GM18951 (cell line): ENCODE results near the gene TNFAIP2.
"Not testable (repeated sequence)": the region's sequence is repeated elsewhere in the genome, so short reads cannot be mapped to it uniquely, and the experiment has no call there.

Source experiments
- POLR2A ChIP-seq: IDR thresholded peaks from 4 replicates; pipeline ENCODE4 v1.6.1; 2011; ENCODE audit warnings: mild to moderate bottlenecking; ENCODE audit not compliant: insufficient read length, insufficient read depth; ENCODE audit errors: extremely low read depth
- in situ Hi-C: fragments of 300-500 bp; cut with MboI; formaldehyde crosslinking; loops from one replicate; pipeline ENCODE4 v1.12.0; 2022; ENCODE audit warnings: low sequenced_read_pairs, mixed read lengths, inconsistent platforms; ENCODE audit not compliant: unreplicated experiment

Gene TNFAIP2

GRCh38 chr14:103107455-103107854, 15.8 kb upstream of the TNFAIP2 start:
- TF ChIP-seq POLR2A, result no peak
- in situ Hi-C loops, result no loop called here

- no peak for TF ChIP-seq POLR2A
- in situ Hi-C loops, result no loop called here
These were observed 15.1 kb upstream of the TNFAIP2 start for GRCh38 chr14:103107941-103108748.

- TF ChIP-seq POLR2A, result no peak
- in situ Hi-C loops, result no loop called here
These were observed 14.5 kb upstream of the TNFAIP2 start for GRCh38 chr14:103108749-103109207.

GRCh38 chr14:103109535-103110441, 13.5 kb upstream of the TNFAIP2 start:
- TF ChIP-seq POLR2A, result no peak
- in situ Hi-C loops, result no loop called here

GRCh38 chr14:103110681-103111231, 12.5 kb upstream of the TNFAIP2 start:
- in situ Hi-C loops, result no loop called here

GRCh38 chr14:103111232-103111868, 11.9 kb upstream of the TNFAIP2 start:
- in situ Hi-C loops, result no loop called here
- TF ChIP-seq POLR2A, result no peak

More at GRCh38 chr14:103110681-103111231, 12.5 kb upstream of the TNFAIP2 start:
- no peak for TF ChIP-seq POLR2A

- in situ Hi-C loops, result no loop called here
- TF ChIP-seq POLR2A, result no peak
These were observed 10.6 kb upstream of the TNFAIP2 start for GRCh38 chr14:103112400-103113243.

- no peak for TF ChIP-seq POLR2A
- in situ Hi-C loops, result no loop called here
These were observed 10.0 kb upstream of the TNFAIP2 start for GRCh38 chr14:103113303-103113702.

- in situ Hi-C loops, result no loop called here
- no peak for TF ChIP-seq POLR2A
These were observed 9.5 kb upstream of the TNFAIP2 start for GRCh38 chr14:103113774-103114173.

- in situ Hi-C loops, result not testable (repeated sequence)
These were observed 8.1 kb upstream of the TNFAIP2 start for GRCh38 chr14:103115086-103115679.

GRCh38 chr14:103115845-103116572, 7.3 kb upstream of the TNFAIP2 start:
- in situ Hi-C loops, result no loop called here
- no peak for TF ChIP-seq POLR2A
